DMS153 (cell line): ENCODE data around the gene VPS11.
"Not testable (repeated sequence)": the region's sequence is repeated elsewhere in the genome, so short reads cannot be mapped to it uniquely, and the experiment has no call there.

Source experiments
- DNase-seq: peaks from one replicate; lab custom pipeline; 2025; lab: John Stamatoyannopoulos, UW

The VPS11 gene

DNA sequence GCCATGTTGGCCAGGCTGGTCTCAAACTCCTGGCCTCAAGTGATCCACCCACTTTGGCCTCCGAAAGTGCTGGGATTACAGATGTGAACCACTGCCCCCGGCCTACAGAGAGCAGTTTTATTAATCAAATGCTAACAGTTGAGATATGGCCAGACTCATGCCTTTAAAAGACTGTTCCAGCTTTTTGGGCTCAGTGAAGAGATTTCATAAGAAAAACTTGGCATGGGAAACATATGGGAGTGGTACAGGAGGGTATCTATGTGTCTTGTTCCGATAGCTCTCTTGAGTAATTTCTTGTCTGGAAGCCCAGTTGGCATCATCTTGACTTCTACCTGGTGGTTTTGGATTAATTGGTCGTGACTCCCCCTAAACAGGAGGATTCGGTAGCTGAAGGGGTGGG, 28.7 kb upstream of the VPS11 start:
- DNase-seq: no peak

DNA sequence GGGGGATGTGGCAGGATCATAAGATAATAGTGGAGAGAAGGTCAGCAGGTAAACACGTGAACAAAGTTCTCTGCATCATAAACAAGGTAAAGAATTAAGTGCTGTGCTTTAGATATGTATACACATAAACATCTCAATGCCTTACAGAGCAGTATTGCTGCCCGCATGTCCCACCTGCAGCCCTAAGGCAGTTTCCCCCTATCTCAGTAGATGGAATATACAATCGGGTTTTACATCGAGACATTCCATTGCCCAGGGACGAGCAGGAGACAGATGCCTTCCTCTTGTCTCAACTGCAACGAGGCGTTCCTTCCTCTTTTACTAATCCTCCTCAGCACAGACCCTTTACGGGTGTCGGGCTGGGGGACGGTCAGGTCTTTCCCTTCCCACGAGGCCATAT, 28.1 kb upstream of the VPS11 start:
- DNase-seq: not testable (repeated sequence)

- no peak for DNase-seq
These were observed 25.6 kb upstream of the VPS11 start for GRCh38 chr11:119041821-119042514.

DNA sequence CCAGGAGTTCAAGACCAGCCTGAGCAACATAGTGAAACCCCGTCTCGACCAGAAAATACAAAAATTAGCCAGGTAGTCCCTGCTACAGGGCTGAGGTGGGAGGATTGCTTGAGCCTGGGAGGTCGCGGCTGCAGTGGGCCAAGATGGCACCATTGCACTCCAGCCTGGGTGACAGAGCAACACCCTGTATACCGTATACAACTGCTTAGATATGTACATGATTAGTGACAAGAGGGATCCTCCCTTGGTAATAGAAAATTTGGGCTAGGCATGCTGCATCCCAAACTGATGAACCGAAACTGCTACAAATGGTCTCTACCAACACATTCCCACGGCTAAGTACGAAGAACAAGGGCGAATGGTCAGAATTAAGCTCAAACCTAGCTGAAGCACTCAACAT, 24.7 kb upstream of the VPS11 start:
- DNase-seq: no peak

DNA sequence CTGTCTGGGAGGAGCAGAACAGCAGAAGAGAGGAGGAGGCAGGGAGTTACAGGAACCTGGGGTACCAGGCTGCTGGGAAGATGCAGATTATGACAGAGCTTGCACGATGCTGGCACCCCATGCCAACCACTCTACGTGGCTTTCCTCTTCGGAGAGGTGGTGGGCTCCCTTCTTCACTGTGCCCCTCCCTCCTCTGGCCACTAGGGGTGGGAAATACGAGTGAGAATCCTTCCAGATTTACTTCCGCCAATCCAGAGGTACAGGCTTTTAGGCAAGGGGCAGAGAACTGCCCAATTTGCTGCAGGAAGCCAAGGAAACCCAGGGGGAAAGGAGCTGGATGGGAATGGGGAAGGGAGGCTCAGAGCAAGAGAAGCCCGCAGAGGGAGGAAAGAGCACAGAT, 22.9 kb upstream of the VPS11 start:
- DNase-seq: no peak

DNA sequence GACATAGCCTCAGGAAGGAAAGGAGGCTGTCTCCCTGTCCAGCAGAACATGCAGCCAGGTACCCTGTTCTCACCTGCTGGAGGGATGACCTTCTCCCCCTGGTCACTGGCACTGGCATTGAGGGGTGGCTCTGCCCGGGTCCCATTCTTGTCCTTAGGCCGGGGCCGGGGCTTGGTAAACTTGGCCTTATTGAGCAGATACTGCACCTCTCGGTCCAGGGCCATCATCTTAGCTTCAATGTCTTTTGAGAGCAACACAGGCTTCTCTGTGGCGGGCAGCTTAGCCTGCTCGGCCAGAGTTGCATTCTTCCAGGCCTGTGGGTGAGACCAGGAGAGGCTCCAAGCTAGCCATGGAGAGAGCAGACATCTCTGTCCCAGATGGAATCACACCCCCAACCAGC, 21.1 kb upstream of the VPS11 start:
- no peak for DNase-seq

DNA sequence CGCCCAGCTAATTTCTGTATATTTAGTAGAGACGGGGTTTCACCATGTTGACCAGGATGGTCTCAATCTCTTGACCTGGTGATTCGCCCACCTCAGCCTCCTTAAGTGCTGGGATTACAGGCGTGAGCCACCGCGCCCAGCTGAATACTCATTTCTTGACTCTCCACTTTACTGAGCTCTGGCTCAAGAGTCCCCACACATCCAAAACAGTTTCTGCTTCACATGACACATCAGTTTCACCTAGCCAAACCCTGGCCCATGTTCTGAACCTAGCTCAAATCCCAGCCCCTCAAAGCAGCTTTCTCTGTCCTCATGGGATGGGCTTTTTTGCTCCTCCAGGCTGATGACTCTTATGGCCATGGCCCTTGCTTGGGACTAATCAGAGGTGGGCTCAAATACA, 20.4 kb upstream of the VPS11 start:
- no peak for DNase-seq

- no peak for DNase-seq
These were observed 19.0 kb upstream of the VPS11 start for GRCh38 chr11:119048644-119049043.

GRCh38 chr11:119049081-119049480, 18.5 kb upstream of the VPS11 start:
- DNase-seq: no peak

GRCh38 chr11:119051440-119052162, 16.0 kb upstream of the VPS11 start:
- DNase-seq: no peak

DNA sequence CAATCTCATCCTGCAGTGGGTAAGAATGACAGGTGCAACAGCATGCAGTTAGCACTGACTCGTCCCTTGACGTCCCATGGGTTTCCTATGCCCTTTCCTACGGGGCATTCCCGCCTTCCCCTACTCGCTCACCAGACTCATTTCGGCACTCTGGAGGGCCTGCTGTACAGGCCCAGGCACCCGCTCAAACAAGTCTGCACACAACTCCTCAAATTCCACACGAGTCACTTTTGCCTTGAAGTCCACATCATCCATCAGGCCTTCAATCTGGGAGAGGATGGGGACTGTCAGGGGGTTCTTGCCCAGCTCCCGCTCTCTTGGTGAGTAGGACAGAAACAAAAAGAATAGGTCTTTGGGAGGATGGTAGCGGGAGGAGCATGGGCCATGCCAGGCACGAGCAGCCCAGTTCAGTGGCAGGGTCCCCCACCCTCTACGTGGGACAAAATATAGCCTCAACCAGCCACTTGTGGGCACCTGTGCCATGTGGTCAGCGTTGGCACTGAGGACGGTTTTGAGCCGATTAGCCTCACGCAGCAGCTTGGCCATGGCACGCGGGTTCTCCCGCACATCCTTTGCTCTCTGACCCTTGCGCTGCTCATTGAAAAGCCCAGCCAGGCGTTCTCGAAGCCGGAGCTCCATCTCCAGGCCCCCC, 15.3 kb upstream of the VPS11 start:
- no peak for DNase-seq

GRCh38 chr11:119054418-119054817, 13.2 kb upstream of the VPS11 start:
- no peak for DNase-seq

GRCh38 chr11:119055901-119056300, 11.7 kb upstream of the VPS11 start:
- no peak for DNase-seq

DNA sequence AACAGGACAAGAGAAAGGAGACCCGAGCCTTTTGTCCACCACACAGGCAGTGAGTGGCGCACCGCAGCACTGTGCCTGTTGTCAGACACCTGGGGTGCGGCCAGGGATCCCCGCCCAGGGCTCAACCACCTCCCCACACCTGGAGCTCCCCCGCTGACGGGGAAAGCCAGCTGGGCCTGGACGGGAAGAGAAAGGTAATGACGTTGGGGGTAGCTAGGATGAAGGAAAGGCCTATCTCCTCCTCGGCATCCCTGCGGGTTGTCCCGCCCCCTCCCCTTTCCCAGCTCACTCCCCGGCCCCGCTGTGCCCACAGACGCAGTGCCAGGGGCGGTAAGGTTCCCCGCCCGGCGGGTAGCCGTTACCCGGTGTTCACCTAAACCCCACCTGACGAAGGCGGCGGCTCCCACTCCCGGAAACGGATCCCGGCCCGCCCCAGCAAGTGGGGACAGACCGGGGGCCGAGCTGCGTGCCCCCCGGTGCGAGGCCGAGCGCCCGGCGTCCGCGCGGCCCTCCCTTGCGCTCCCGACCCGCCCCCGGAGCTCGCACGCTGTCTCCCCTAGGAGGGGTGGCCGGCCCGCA, 11.1 kb upstream of the VPS11 start:
- no peak for DNase-seq

DNA sequence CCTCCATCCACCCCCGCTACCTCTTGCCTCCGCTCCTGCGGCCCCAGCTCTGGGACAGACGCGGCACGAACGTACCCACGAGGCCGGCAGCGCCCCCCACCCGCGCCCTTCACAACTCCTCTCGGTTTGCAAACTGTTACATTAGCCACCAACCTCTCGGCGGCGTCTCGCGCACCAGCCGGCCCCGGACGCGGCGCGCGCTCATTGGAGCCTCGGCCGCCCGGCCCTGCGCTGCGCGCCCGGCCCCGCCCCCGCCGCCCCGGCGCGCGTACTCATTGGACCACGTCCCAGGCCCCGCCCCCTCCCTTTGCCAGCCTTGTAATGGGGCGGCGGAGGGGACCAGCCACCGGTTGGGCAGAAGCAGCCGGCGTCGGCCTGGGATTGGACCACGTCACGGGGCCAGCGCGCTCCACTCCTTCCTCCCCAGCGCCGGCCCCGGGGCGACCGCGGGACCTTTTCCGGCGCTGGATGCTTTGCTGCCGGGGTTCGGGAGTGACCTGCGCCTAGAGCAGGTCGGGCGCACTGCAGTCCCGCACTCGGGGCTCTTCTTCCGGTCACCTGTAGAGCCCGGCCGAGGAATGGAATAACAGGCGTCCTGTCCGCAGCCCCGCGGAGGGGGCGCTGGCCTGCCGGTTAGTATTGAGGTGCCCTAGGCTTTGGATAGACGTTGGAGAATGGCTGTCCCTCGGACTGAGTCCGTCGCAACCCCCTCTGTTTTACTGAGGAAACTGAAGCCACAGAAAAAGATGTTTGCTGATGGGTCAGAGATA, 10.4 kb upstream of the VPS11 start, which contains the start of gene HYOU1:
HYOU1 (minus strand) TSS at position 206 of the 770 bp plus-strand sequence. CDS start 1,045 bp downstream, outside the sequence.
- DNase-seq: peak; percentile 89

DNA sequence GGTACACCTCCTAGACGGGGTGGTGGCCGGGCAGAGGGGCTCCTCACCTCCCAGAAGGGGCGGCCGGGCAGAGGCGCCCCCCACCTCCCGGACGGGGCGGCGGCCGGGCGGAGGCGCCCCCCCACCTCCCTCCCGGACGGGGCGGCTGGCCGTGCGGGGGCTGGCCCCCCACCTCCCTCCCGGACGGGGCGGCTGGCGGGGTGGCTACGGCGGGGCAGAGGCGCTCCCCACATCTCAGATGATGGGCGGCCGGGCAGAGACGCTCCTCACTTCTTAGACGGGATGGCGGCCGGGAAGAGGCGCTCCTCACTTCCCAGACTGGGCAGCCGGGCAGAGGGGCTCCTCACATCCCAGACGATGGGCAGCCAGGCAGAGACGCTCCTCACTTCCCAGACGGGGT, 8.5 kb upstream of the VPS11 start:
- not testable (repeated sequence) for DNase-seq

DNA sequence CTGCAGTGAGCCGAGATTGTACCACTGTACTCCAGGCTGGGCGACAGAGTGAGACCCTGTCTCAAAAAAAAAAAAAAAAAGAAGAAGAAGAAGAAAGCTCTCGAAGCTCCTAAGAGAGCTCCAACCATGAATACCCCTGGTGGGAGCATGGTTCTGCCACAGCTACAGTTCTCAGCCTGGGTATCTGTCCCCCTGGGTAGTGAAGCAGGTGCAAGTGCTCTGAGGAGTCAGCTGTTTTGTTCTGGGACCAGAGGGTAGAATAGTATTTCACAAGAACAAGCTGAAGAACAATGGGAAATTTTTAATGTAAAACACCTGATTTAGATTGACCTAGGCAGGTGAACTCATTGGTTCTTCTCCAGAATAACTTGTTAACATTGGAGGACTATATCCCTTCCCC, 6.4 kb upstream of the VPS11 start:
- no peak for DNase-seq

- no peak for DNase-seq
These were observed 4.8 kb upstream of the VPS11 start for GRCh38 chr11:119062779-119063178.

DNA sequence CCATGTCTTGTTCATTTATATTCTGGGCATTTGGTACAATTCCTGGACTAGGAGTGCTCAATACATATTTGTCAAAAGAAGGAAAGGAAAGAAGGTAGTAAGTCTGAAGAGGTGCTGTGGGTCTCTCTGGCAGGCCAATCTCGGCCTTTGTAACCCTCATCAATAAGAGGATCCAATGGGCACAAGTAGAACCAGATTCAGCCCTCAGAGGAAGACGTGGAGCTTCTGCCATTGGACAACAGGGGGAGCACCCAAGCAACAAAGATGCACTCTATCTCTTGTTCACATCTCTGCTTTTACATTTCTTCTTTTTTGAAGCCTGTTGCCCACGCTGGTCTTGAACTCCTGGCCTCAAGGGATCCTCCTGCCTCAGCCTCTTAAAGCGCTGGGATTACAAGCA, 2.2 kb upstream of the VPS11 start:
- no peak for DNase-seq

GRCh38 chr11:119077839-119078238, 10.2 kb downstream of the VPS11 start:
- DNase-seq: no peak

DNA sequence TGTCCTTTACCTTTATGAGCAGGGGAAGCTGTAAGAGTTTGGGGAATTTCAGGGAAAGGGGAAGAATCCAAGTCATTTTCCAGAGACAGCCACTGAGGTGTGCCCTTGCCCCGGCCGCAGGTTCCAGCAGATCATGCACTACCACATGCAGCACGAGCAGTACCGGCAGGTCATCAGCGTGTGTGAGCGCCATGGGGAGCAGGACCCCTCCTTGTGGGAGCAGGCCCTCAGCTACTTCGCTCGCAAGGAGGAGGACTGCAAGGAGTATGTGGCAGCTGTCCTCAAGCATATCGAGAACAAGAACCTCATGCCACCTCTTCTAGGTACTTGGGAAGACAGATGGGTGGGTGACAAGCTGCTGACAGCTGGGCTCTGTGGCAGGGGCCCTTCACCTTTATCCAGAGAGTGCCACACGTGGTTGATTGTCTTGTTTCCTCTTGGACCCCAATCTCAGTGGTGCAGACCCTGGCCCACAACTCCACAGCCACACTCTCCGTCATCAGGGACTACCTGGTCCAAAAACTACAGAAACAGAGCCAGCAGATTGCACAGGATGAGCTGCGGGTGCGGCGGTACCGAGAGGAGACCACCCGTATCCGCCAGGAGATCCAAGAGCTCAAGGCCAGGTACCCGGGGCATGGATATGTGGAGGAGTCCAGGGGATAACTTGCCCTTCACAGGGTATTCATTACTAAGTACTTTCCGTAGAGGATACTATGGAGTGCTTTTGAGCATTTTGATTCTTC, 11.2 kb downstream of the VPS11 start:
- DNase-seq: no peak
